Prostate gland (tissue), 2 donors: Measurements from ENCODE around the gene WDR62. TPM values are rescaled to one million over a fixed set of nuclear protein-coding genes. Genes with fewer than 3 reads are reported as not detected.

Experiments used
- DNase-seq: peaks from one replicate; pipeline ENCODE4 v3.0.0-alpha.2; 2019; ENCODE audit warnings: low spot score
- H3K27ac ChIP-seq, 2 donors: fragments of 200-600 bp; sonication (generic); 2 replicates each; pipeline ENCODE4 v1.5.1; 2017 to 2019
- H3K27me3 ChIP-seq: fragments of 200-600 bp; sonication (generic); replicated peaks from 2 replicates; pipeline ENCODE4 v1.5.1; 2019; ENCODE audit not compliant: insufficient read depth
- H3K36me3 ChIP-seq, 2 donors: fragments of 200-600 bp; sonication (generic); 1 replicate in 1 of 2; 2 replicates in 1 of 2; pipeline versions ENCODE4 v1.5.1 to v1.8.1; 2017 to 2019
- H3K4me1 ChIP-seq: fragments of 200-600 bp; sonication (generic); replicated peaks from 2 replicates; pipeline ENCODE4 v1.5.1; 2019
- H3K4me3 ChIP-seq, 2 donors: fragments of 200-600 bp; sonication (generic); 2 replicates each; pipeline ENCODE4 v1.5.1; 2017 to 2019
- H3K9me3 ChIP-seq: fragments of 200-600 bp; sonication (generic); 2 replicates; pipeline ENCODE4 v1.5.1; 2017
- CTCF ChIP-seq, 4 experiments: fragments of 200-600 bp in 2 of 4; fragments of 450-650 bp in 2 of 4; sonication (generic) in 2 of 4; IDR thresholded peaks; 1 replicate in 3 of 4; 2 replicates in 1 of 4; pipeline ENCODE4 v1.5.1; 2016 to 2019; ENCODE audit warnings: antibody characterized with exemption in 4 of 4, mild to moderate bottlenecking in 2 of 4, moderate library complexity in 2 of 4
- POLR2A ChIP-seq: fragments of 450-650 bp; IDR thresholded peaks from one replicate; pipeline ENCODE4 v1.6.1; 2016; ENCODE audit warnings: antibody characterized with exemption, mild to moderate bottlenecking
- POLR2AphosphoS5 ChIP-seq: sonication (generic); formaldehyde crosslinking; IDR thresholded peaks from one replicate; pipeline ENCODE4 v1.6.1; 2017; ENCODE audit warnings: antibody characterized with exemption
- WGBS: methylation state at CpG from one replicate; pipeline ENCODE4 v1.1.5; 2018; 5-methylcytosine and 5-hydroxymethylcytosine counted together
- intact Hi-C: fragments of 100-400 bp; cut with DNase I; formaldehyde crosslinking; loops from one replicate; pipeline ENCODE4 v1.14.2; 2022
- total RNA-seq, 2 donors: library from RNA; depleted of rRNA; stranded (reverse); fragments of >200 nt; gene quantifications; one replicate each; pipeline ENCODE4 v1.1.0, GENCODE V29; 2016

Gene WDR62
- total RNA-seq, 2 donors from 2014 or later: 0.64 to 28.6 TPM

GRCh38 chr19:36079389-36079945 lies 24.8 kb downstream of the WDR62 start:
- intact Hi-C loops: no loop called here
- Histone ChIP-seq H3K4me1 (no peaks in the 10 kb centered on the region), H3K4me3 (no peak overlapping the region), H3K27me3 (no peaks in the 10 kb centered on the region), H3K9me3 (no peaks in the 10 kb centered on the region), H3K36me3 (no peaks in the 10 kb centered on the region), H3K27ac (no peak overlapping the region)
- WGBS: 98% methylated on average over 3 of the region's 3 CpGs
- no peak for DNase-seq
- TF ChIP-seq CTCF (IDR thresholded peaks at IDR 0.05) (no peak), POLR2A (no peak), POLR2AphosphoS5 (no peak)

GRCh38 chr19:36081385-36081784 lies 26.7 kb downstream of the WDR62 start:
- 56% methylated on average over 3 of the region's 3 CpGs for WGBS
- no peak for TF ChIP-seq POLR2A
- no peak for TF ChIP-seq POLR2AphosphoS5
- no peak for TF ChIP-seq CTCF (IDR thresholded peaks at IDR 0.05)
- Histone ChIP-seq H3K36me3 (no peaks in the 10 kb centered on the region), H3K27ac (no peak overlapping the region), H3K27me3 (no peaks in the 10 kb centered on the region), H3K9me3 (no peaks in the 10 kb centered on the region), H3K4me3 (no peak overlapping the region), H3K4me1 (no peaks in the 10 kb centered on the region)
- intact Hi-C loops: no loop called here
- no peak for DNase-seq

- intact Hi-C loops: no loop called here
- Histone ChIP-seq H3K27me3 (no peaks in the 10 kb centered on the region), H3K4me1 (no peaks in the 10 kb centered on the region), H3K36me3 (no peaks in the 10 kb centered on the region), H3K27ac (no peak overlapping the region), H3K4me3 (no peak overlapping the region), H3K9me3 (no peaks in the 10 kb centered on the region)
- DNase-seq: no peak
- no peak for TF ChIP-seq CTCF (IDR thresholded peaks at IDR 0.05)
- TF ChIP-seq POLR2A: no peak
- TF ChIP-seq POLR2AphosphoS5: no peak
- WGBS: 94% methylated on average over 7 of the region's 7 CpGs
Observed at GRCh38 chr19:36081894-36082293, 27.2 kb downstream of the WDR62 start.

GRCh38 chr19:36082916-36083315 lies 28.2 kb downstream of the WDR62 start:
- no peaks in the 10 kb centered on the region for H3K9me3 ChIP-seq
- intact Hi-C loops: no loop called here
- WGBS: 93% methylated on average over 13 of the region's 13 CpGs
- TF ChIP-seq POLR2A (no peak), CTCF (IDR thresholded peaks at IDR 0.05) (no peak), POLR2AphosphoS5 (no peak)
- no peak overlapping the region for H3K27ac ChIP-seq
- H3K27me3 ChIP-seq: no peaks in the 10 kb centered on the region
- H3K4me1 ChIP-seq: no peaks in the 10 kb centered on the region
- H3K36me3 ChIP-seq: no peaks in the 10 kb centered on the region
- H3K4me3 ChIP-seq: no peak overlapping the region
- no peak for DNase-seq

GRCh38 chr19:36084231-36085009 lies 29.7 kb downstream of the WDR62 start:
- DNase-seq: no peak
- WGBS: 92% methylated on average over 12 of the region's 12 CpGs
- intact Hi-C loops: no loop called here
- no peaks in the 10 kb centered on the region for H3K9me3 ChIP-seq
- no peak overlapping the region for H3K4me3 ChIP-seq
- no peaks in the 10 kb centered on the region for H3K36me3 ChIP-seq
- TF ChIP-seq POLR2AphosphoS5 (no peak), POLR2A (no peak), CTCF (IDR thresholded peaks at IDR 0.05) (no peak)
- H3K27me3 ChIP-seq: no peaks in the 10 kb centered on the region
- H3K27ac ChIP-seq: no peak overlapping the region
- no peaks in the 10 kb centered on the region for H3K4me1 ChIP-seq
